Measurements from ENCODE around the gene DNAH7.

DNA sequence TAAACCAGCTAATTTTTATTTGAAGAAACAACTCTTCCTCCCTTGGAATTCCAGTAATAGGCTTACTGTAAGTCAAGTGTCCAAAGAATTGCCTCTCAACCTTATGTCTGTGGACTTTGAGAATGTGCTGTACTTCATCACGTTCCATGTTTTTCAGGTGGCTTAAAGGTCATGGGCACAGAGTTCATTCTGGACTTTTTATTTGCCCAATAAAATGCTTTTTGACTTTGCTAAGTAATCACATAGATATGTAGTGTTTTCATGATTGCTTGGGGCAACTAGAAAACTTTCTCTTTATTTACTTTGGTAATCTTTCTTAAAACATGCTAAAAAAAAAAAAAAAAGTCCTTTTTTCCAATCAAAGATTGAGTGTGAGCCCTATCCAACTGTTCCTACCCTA is 10.4 kb upstream of the DNAH7 start:
- TF ChIP-seq, protein P1, sequence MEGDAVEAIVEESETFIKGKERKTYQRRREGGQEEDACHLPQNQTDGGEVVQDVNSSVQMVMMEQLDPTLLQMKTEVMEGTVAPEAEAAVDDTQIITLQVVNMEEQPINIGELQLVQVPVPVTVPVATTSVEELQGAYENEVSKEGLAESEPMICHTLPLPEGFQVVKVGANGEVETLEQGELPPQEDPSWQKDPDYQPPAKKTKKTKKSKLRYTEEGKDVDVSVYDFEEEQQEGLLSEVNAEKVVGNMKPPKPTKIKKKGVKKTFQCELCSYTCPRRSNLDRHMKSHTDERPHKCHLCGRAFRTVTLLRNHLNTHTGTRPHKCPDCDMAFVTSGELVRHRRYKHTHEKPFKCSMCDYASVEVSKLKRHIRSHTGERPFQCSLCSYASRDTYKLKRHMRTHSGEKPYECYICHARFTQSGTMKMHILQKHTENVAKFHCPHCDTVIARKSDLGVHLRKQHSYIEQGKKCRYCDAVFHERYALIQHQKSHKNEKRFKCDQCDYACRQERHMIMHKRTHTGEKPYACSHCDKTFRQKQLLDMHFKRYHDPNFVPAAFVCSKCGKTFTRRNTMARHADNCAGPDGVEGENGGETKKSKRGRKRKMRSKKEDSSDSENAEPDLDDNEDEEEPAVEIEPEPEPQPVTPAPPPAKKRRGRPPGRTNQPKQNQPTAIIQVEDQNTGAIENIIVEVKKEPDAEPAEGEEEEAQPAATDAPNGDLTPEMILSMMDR (IDR thresholded peaks at IDR 0.05): no peak
- TF ChIP-seq EP300 (IDR thresholded peaks at IDR 0.05): no peak
